HG02938 (cell line): Measurements from ENCODE around the gene ATAD3A.

Experiments used
- ATAC-seq: cut with Tn5 transposase; IDR thresholded peaks from one replicate; pipeline ENCODE4 v1.9.1; 2021; ENCODE audit warnings: mild to moderate bottlenecking, moderate library complexity; ENCODE audit not compliant: unreplicated experiment

ATAD3A gene

GRCh38 chr1:1577367-1578011, 65.5 kb downstream of the ATAD3A start:
- ATAC-seq: no peak

- no peak for ATAC-seq
These were observed 66.5 kb downstream of the ATAD3A start for GRCh38 chr1:1578371-1578940.

GRCh38 chr1:1582585-1583346, 70.8 kb downstream of the ATAD3A start:
- ATAC-seq: no peak

GRCh38 chr1:1583347-1584010, 71.5 kb downstream of the ATAD3A start:
- ATAC-seq: no peak
